Endodermal cell (in vitro differentiated cells): ENCODE measurements around the gene CBFB. TPM values are rescaled to one million over a fixed set of nuclear protein-coding genes. Genes with fewer than 3 reads are reported as not detected.

Source experiments
- DNase-seq: peaks from one replicate; pipeline ENCODE4 v3.0.0-alpha.2; 2017
- H3K27ac ChIP-seq: 2 replicates; pipeline ENCODE4 v1.5.1; 2013; ENCODE audit warnings: mild to moderate bottlenecking, low read depth, low read length, moderate library complexity
- H3K27me3 ChIP-seq: 2 replicates; pipeline ENCODE4 v1.6.1; 2013; ENCODE audit warnings: mild to moderate bottlenecking, low read length, moderate library complexity; ENCODE audit not compliant: insufficient read depth, control insufficient read depth, poor library complexity, severe bottlenecking
- H3K36me3 ChIP-seq: 2 replicates; pipeline ENCODE4 v1.7.0; 2013; ENCODE audit warnings: mild to moderate bottlenecking, low read length, moderate library complexity; ENCODE audit not compliant: control insufficient read depth, insufficient read depth
- H3K4me1 ChIP-seq: one replicate; pipeline ENCODE4 v1.7.0; 2013; ENCODE audit warnings: low read length; ENCODE audit not compliant: control insufficient read depth, insufficient read depth
- H3K4me3 ChIP-seq: 2 replicates; pipeline ENCODE4 v1.5.1; 2013; ENCODE audit warnings: mild to moderate bottlenecking, low read length, moderate library complexity
- H3K9ac ChIP-seq: 2 replicates; pipeline ENCODE4 v1.6.1; 2013; ENCODE audit warnings: mild to moderate bottlenecking, low read length, moderate library complexity; ENCODE audit not compliant: poor library complexity, severe bottlenecking; ENCODE audit errors: extremely low read depth
- H3K9me3 ChIP-seq: 2 replicates; pipeline ENCODE4 v1.6.1; 2013; ENCODE audit warnings: mild to moderate bottlenecking, low read length, moderate library complexity; ENCODE audit not compliant: control insufficient read depth
- H3K27ac Mint-ChIP-seq: 2 replicates; pipeline ENCODE4 v1.8.0; 2020; ENCODE audit warnings: mixed read lengths
- H3K27me3 Mint-ChIP-seq: 2 replicates; pipeline ENCODE4 v1.8.0; 2021; ENCODE audit warnings: mild to moderate bottlenecking, mixed read lengths; ENCODE audit not compliant: insufficient read depth
- H3K36me3 Mint-ChIP-seq: 2 replicates; pipeline ENCODE4 v1.8.0; 2020; ENCODE audit warnings: low read depth, mixed read lengths
- H3K4me1 Mint-ChIP-seq: 2 replicates; pipeline ENCODE4 v1.8.0; 2020; ENCODE audit warnings: mixed read lengths
- H3K4me3 Mint-ChIP-seq: 2 replicates; pipeline ENCODE4 v1.8.0; 2020; ENCODE audit warnings: mild to moderate bottlenecking, moderate library complexity, mixed read lengths
- H3K9me3 Mint-ChIP-seq: 2 replicates; pipeline ENCODE4 v1.8.0; 2020; ENCODE audit warnings: mild to moderate bottlenecking, mixed read lengths
- CTCF ChIP-seq: fragments of 200-600 bp; sonication (generic); conservative IDR thresholded peaks from 2 replicates; pipeline ENCODE4 v1.5.0; 2021; ENCODE audit warnings: antibody characterized with exemption, mild to moderate bottlenecking
- WGBS, 2 experiments: methylation state at CpG; one replicate each; pipeline versions ENCODE4 v1.1.5 to v1.1.7; 2013; ENCODE audit warnings: missing lambda C conversion rate in 2 of 2, mixed read lengths in 1 of 2; ENCODE audit not compliant: insufficient coverage in 1 of 2, insufficient read length in 1 of 2; 5-methylcytosine and 5-hydroxymethylcytosine counted together
- total RNA-seq, 2 donors: library from RNA; stranded (reverse); fragmentation: NEBNext Ultra II Directional in 1 of 2; extraction: Animal tissue kit (Norgen Biotek cat#: 25700) in 1 of 2; gene quantifications; 2 replicates in 1 of 2; 3 replicates in 1 of 2; pipeline ENCODE4 v1.2.1, GENCODE V29; 2021

The CBFB gene
- total RNA-seq, 2 donors from 2014 or later = 93.9 to 95.2 TPM

DNA sequence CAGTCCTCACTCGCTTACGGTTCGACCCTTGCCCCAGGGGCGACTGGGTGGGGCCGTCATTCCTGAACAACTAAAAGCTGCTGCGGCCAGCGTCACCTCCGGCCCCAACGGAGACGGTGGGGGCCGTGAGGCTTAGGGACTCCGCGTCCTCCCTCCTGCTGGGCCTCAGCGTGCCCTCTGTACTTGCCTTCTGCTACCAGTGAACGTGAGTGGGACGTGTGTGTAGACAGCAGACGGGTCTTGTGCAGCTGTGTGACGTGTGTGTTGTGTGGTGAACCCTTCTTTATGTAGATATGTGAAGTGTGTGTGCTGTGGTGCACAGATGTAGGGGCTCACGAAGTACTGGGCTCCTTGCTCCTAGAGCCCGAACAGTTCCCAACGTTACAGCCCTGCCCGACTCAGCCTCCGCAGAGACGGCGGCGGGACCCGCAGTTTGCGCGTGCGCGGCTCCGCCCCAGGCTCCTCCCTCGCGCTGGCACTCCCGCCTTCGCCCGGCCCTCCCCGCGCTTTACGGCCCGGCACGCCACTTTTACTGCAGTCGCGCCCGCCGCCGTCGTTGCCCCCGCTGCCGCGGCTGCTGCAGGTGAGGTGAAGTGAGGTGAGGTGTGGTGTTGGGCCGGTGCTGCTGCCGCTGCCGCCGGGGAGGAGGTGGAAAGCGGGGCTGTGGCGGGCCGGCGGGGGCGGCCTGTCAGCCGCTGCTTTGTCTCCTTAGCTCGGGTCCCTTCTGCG lies 80.6 kb downstream of the CBFB start, which contains the start of gene PHAF1:
Gene PHAF1 (plus strand): TSS at position 535 of the 729 bp plus-strand sequence. CDS start 235 bp downstream, outside the sequence.
- Histone ChIP-seq H3K4me1 (peaks cover 4% of the 10 kb centered on the region), H3K27me3 (no peaks in the 10 kb centered on the region), H3K27ac (peak within 1 kb of the TSS; percentile 66), H3K9ac (peak within 1 kb of the TSS; percentile 75), H3K4me3 (peak within 1 kb of the TSS; percentile 99), H3K9me3 (no peaks in the 10 kb centered on the region), H3K36me3 (peaks cover 8% of the 10 kb centered on the region)
- H3K4me3 Mint-ChIP-seq = peak within 1 kb of the TSS; percentile 98
- peak; percentile 99 for DNase-seq
- no peak for TF ChIP-seq CTCF
- peaks cover 5% of the 10 kb centered on the region for H3K36me3 Mint-ChIP-seq
- peak within 1 kb of the TSS; percentile 98 for H3K27ac Mint-ChIP-seq
- peaks cover 2% of the 10 kb centered on the region for H3K9me3 Mint-ChIP-seq
- WGBS, 2 experiments = 0 to 4% methylated on average over 12 to 63 of the region's 63 CpGs
- H3K27me3 Mint-ChIP-seq = peaks cover 1% of the 10 kb centered on the region
- peaks cover 27% of the 10 kb centered on the region for H3K4me1 Mint-ChIP-seq

- 99 to 100% methylated on average over 1 to 4 of the region's 4 CpGs for WGBS, 2 experiments
- H3K9me3 Mint-ChIP-seq = peaks cover 2% of the 10 kb centered on the region
- Histone ChIP-seq H3K27me3 (no peaks in the 10 kb centered on the region), H3K27ac (no peak overlapping the region), H3K4me1 (peaks cover 4% of the 10 kb centered on the region), H3K36me3 (peaks cover 8% of the 10 kb centered on the region), H3K4me3 (no peak overlapping the region), H3K9me3 (no peaks in the 10 kb centered on the region), H3K9ac (no peak overlapping the region)
- H3K4me1 Mint-ChIP-seq = peaks cover 27% of the 10 kb centered on the region
- no peak for DNase-seq
- TF ChIP-seq CTCF = no peak
- peaks cover 1% of the 10 kb centered on the region for H3K27me3 Mint-ChIP-seq
- H3K27ac Mint-ChIP-seq = peak overlapping the region; percentile 21
- H3K4me3 Mint-ChIP-seq = peak overlapping the region; percentile 98
- peaks cover 8% of the 10 kb centered on the region for H3K36me3 Mint-ChIP-seq
Measured at GRCh38 chr16:67111951-67112444, 83.0 kb downstream of the CBFB start.

- peak overlapping the region; percentile 53 for H3K27ac Mint-ChIP-seq
- Histone ChIP-seq H3K27ac (no peak overlapping the region), H3K27me3 (no peaks in the 10 kb centered on the region), H3K36me3 (peaks cover 8% of the 10 kb centered on the region), H3K9me3 (no peaks in the 10 kb centered on the region), H3K4me3 (no peak overlapping the region), H3K4me1 (peaks cover 4% of the 10 kb centered on the region), H3K9ac (no peak overlapping the region)
- peaks cover 2% of the 10 kb centered on the region for H3K9me3 Mint-ChIP-seq
- peaks cover 1% of the 10 kb centered on the region for H3K27me3 Mint-ChIP-seq
- TF ChIP-seq CTCF = no peak
- H3K4me1 Mint-ChIP-seq = peaks cover 27% of the 10 kb centered on the region
- 88 to 90% methylated on average over 1 to 4 of the region's 4 CpGs for WGBS, 2 experiments
- H3K36me3 Mint-ChIP-seq = peaks cover 10% of the 10 kb centered on the region
- peak overlapping the region; percentile 98 for H3K4me3 Mint-ChIP-seq
- DNase-seq = no peak
Measured at GRCh38 chr16:67112591-67113399, 83.8 kb downstream of the CBFB start.
